H1 (cell line): ENCODE measurements around the gene FLT1. TPM values are rescaled to one million over a fixed set of nuclear protein-coding genes. Genes with fewer than 3 reads are reported as not detected.
A peak's percentile ranks its signal among the peaks of the same experiment; 100 is the strongest.

Source experiments
- CTCF ChIA-PET: fragments of 300-600 bp; sonication (Branson Sonifier 250); formaldehyde crosslinking; loops from one replicate; lab custom pipeline; 2021; ENCODE audit not compliant: partially characterized antibody; lab: Charles Lee
- POLR2A ChIA-PET: fragments of 300-600 bp; sonication (Branson Sonifier 250); formaldehyde crosslinking; loops from one replicate; lab custom pipeline; 2021; ENCODE audit warnings: inconsistent platforms; ENCODE audit not compliant: partially characterized antibody; lab: Charles Lee
- DNase-seq, 2 experiments: peaks; one replicate each; pipeline versions ENCODE4 v3.0.0 to v3.0.0-alpha.2; 2010 to 2022; ENCODE audit warnings: low spot score in 2 of 2, low read depth in 1 of 2, mixed read lengths in 1 of 2
- FAIRE-seq: peaks from 2 replicates; lab custom pipeline; 2011; peaks lifted over from hg19 to GRCh38; lab: Jason Lieb, UNC
- H2AFZ ChIP-seq: 2 replicates; pipeline ENCODE4 v1.8.1; 2012; ENCODE audit warnings: low read length, inconsistent platforms
- H2AK5ac ChIP-seq: 2 replicates; pipeline ENCODE4 v1.6.1; 2013; ENCODE audit warnings: low read depth, low read length
- H2BK120ac ChIP-seq: replicated peaks from 2 replicates; pipeline ENCODE3; 2013; ENCODE audit warnings: low read depth, low read length, inconsistent platforms
- H2BK12ac ChIP-seq: 2 replicates; pipeline ENCODE4 v1.6.1; 2013; ENCODE audit warnings: low read depth, low read length
- H2BK15ac ChIP-seq: 2 replicates; pipeline ENCODE4 v1.6.1; 2013; ENCODE audit warnings: low read length
- H2BK20ac ChIP-seq: 2 replicates; pipeline ENCODE4 v1.6.1; 2013; ENCODE audit warnings: low read length
- H2BK5ac ChIP-seq: 2 replicates; pipeline ENCODE4 v1.6.1; 2013; ENCODE audit warnings: low read depth, low read length
- H3K14ac ChIP-seq: 2 replicates; pipeline ENCODE4 v1.6.1; 2013; ENCODE audit warnings: inconsistent platforms; ENCODE audit not compliant: insufficient read length
- H3K18ac ChIP-seq: 2 replicates; pipeline ENCODE4 v1.6.1; 2013; ENCODE audit warnings: low read length; ENCODE audit errors: extremely low read depth
- H3K23ac ChIP-seq: 2 replicates; pipeline ENCODE4 v1.6.1; 2013; ENCODE audit warnings: inconsistent platforms; ENCODE audit not compliant: insufficient read length
- H3K23me2 ChIP-seq: 2 replicates; pipeline ENCODE4 v1.6.1; 2013; ENCODE audit warnings: low read depth, low read length
- H3K27ac ChIP-seq: 2 replicates; pipeline ENCODE4 v1.6.1; 2011; ENCODE audit warnings: low read depth, low read length, inconsistent platforms
- H3K27me3 ChIP-seq, 4 experiments: replicated peaks in 1 of 4; 1 replicate in 1 of 4; 2 replicates in 3 of 4; pipeline versions ENCODE4 v1.6.1 to v1.8.1; 2011 to 2013; ENCODE audit warnings: low read length in 3 of 4, mild to moderate bottlenecking in 3 of 4, inconsistent platforms in 2 of 4, mixed read lengths in 2 of 4, moderate library complexity in 1 of 4; ENCODE audit not compliant: control insufficient read depth in 3 of 4, insufficient read depth in 3 of 4; ENCODE audit errors: extremely low read depth in 1 of 4
- H3K36me3 ChIP-seq, 4 experiments: 2 replicates each; pipeline versions ENCODE4 v1.6.1 to v1.8.1; 2011 to 2013; ENCODE audit warnings: mild to moderate bottlenecking in 4 of 4, low read length in 3 of 4, moderate library complexity in 2 of 4, control low read depth in 1 of 4, inconsistent platforms in 1 of 4; ENCODE audit not compliant: insufficient read depth in 4 of 4, control insufficient read depth in 2 of 4
- H3K4ac ChIP-seq: replicated peaks from 2 replicates; pipeline ENCODE3; 2013; ENCODE audit warnings: low read length, low read depth, mixed read lengths, inconsistent platforms; ENCODE audit not compliant: insufficient read length
- H3K4me1 ChIP-seq, 4 experiments: replicated peaks in 1 of 4; 1 replicate in 1 of 4; 2 replicates in 3 of 4; pipeline versions ENCODE4 v1.6.1 to v1.8.1; 2011 to 2013; ENCODE audit warnings: low read length in 3 of 4, inconsistent platforms in 2 of 4, mixed read lengths in 1 of 4; ENCODE audit not compliant: insufficient read depth in 4 of 4, control insufficient read depth in 3 of 4
- H3K4me2 ChIP-seq, 2 experiments: 2 replicates each; pipeline versions ENCODE4 v1.6.1 to v1.8.1; 2011 to 2013; ENCODE audit warnings: low read depth in 2 of 2, low read length in 2 of 2, control low read depth in 1 of 2, inconsistent platforms in 1 of 2, mild to moderate bottlenecking in 1 of 2; ENCODE audit not compliant: insufficient read depth in 1 of 2
- H3K4me3 ChIP-seq, 4 experiments: fragments of 200-600, 300-600 bp in 1 of 4; sonication (generic), shearing (Covaris generic), sonication (Bioruptor Twin) in 1 of 4; 2 replicates each; pipeline versions ENCODE4 v1.5.1 to v1.8.1; 2011 to 2016; ENCODE audit warnings: low read length in 4 of 4, low read depth in 3 of 4, control low read depth in 2 of 4, inconsistent platforms in 2 of 4, mild to moderate bottlenecking in 2 of 4, mixed read lengths in 1 of 4, moderate library complexity in 1 of 4; ENCODE audit not compliant: insufficient read depth in 2 of 4; ENCODE audit errors: extremely low read depth in 1 of 4
- H3K56ac ChIP-seq: replicated peaks from 2 replicates; pipeline ENCODE3; 2013; ENCODE audit warnings: low read depth, mild to moderate bottlenecking, mixed read lengths, low read length, inconsistent platforms; ENCODE audit not compliant: insufficient read length
- H3K79me1 ChIP-seq: 2 replicates; pipeline ENCODE4 v1.6.1; 2013; ENCODE audit warnings: low read depth, low read length, control low read depth
- H3K79me2 ChIP-seq, 2 experiments: 2 replicates each; pipeline versions ENCODE4 v1.6.1 to v1.8.1; 2012 to 2013; ENCODE audit warnings: low read length in 2 of 2, mild to moderate bottlenecking in 2 of 2, inconsistent platforms in 1 of 2; ENCODE audit not compliant: insufficient read depth in 2 of 2, control insufficient read depth in 1 of 2
- H3K9ac ChIP-seq, 4 experiments: replicated peaks in 1 of 4; 1 replicate in 1 of 4; 2 replicates in 3 of 4; pipeline versions ENCODE4 v1.6.1 to v1.8.1; 2011 to 2013; ENCODE audit warnings: low read depth in 3 of 4, low read length in 3 of 4, control low read depth in 2 of 4, mild to moderate bottlenecking in 2 of 4, moderate library complexity in 2 of 4, inconsistent platforms in 1 of 4; ENCODE audit errors: extremely low read depth in 1 of 4
- H3K9me3 ChIP-seq, 2 experiments: 2 replicates each; pipeline versions ENCODE4 v1.6.1 to v1.8.1; 2012 to 2013; ENCODE audit warnings: mild to moderate bottlenecking in 2 of 2, moderate library complexity in 2 of 2, control low read depth in 1 of 2, inconsistent platforms in 1 of 2, low read depth in 1 of 2, low read length in 1 of 2, mixed read lengths in 1 of 2; ENCODE audit not compliant: insufficient read depth in 2 of 2
- H4K20me1 ChIP-seq, 2 experiments: replicated peaks in 1 of 2; 2 replicates each; pipeline versions ENCODE3 to v1.8.1; 2011 to 2013; ENCODE audit warnings: inconsistent platforms in 2 of 2, low read length in 2 of 2, mild to moderate bottlenecking in 1 of 2; ENCODE audit not compliant: insufficient read depth in 2 of 2, control insufficient read depth in 1 of 2
- H4K5ac ChIP-seq: 2 replicates; pipeline ENCODE4 v1.6.1; 2013; ENCODE audit warnings: low read length, low read depth, mixed read lengths, inconsistent platforms; ENCODE audit not compliant: insufficient read length
- H4K8ac ChIP-seq: 2 replicates; pipeline ENCODE4 v1.8.0; 2013; ENCODE audit warnings: mild to moderate bottlenecking, moderate library complexity, low read length, inconsistent platforms; ENCODE audit not compliant: insufficient read depth; ENCODE audit errors: extremely low read depth
- H4K91ac ChIP-seq: replicated peaks from 2 replicates; pipeline ENCODE3; 2013; ENCODE audit warnings: low read length, mixed read lengths, inconsistent platforms; ENCODE audit not compliant: insufficient read length
- JUND ChIP-seq: IDR thresholded peaks from 2 replicates; pipeline ENCODE4 v1.6.1; 2011; ENCODE audit warnings: mild to moderate bottlenecking, improper control_type of control experiment, low read length
- POU5F1 ChIP-seq: IDR thresholded peaks from 2 replicates; pipeline ENCODE4 v1.6.1; 2011; ENCODE audit warnings: low read depth, mild to moderate bottlenecking, low read length, moderate library complexity
- RXRA ChIP-seq: IDR thresholded peaks from 2 replicates; pipeline ENCODE4 v1.6.1; 2011; ENCODE audit warnings: low read depth, mild to moderate bottlenecking, low read length, moderate library complexity; ENCODE audit not compliant: insufficient read depth
- SIN3A ChIP-seq, 2 experiments: IDR thresholded peaks in 1 of 2; conservative IDR thresholded peaks in 1 of 2; 2 replicates each; pipeline ENCODE4 v1.6.1; 2011 to 2012; ENCODE audit warnings: low read length in 2 of 2, improper control_type of control experiment in 1 of 2, low read depth in 1 of 2, mild to moderate bottlenecking in 1 of 2
- WGBS, 2 experiments: shearing (Covaris generic) in 1 of 2; methylation state at CpG; one replicate each; pipeline versions ENCODE4 v1.1.6 to v1.1.7; 2013 to 2015; ENCODE audit warnings: low lambda C conversion rate in 2 of 2, mixed read lengths in 2 of 2, inconsistent platforms in 1 of 2, low coverage in 1 of 2, missing lambda C conversion rate in 1 of 2; ENCODE audit not compliant: insufficient replicate concordance in 2 of 2, insufficient coverage in 1 of 2, insufficient read length in 1 of 2; ENCODE audit errors: extremely low coverage in 1 of 2, missing lambda C conversion rate in 1 of 2; 5-methylcytosine and 5-hydroxymethylcytosine counted together
- polyA plus RNA-seq, 7 experiments: library from polyadenylated mRNA; depleted of rRNA in 3 of 7; stranded (reverse) in 5 of 7; unstranded in 2 of 7; fragments of >200 nt in 5 of 7; fragments of 200-250 nt in 2 of 7; gene quantifications; 1 replicate in 5 of 7; 2 replicates in 1 of 7; 4 replicates in 1 of 7; pipeline versions ENCODE4 v1.2.1 to v1.2.3, GENCODE V29; 2011 to 2013; ENCODE audit warnings: missing spikeins in 2 of 7, mixed read lengths in 2 of 7
- total RNA-seq: library from RNA; stranded (reverse); fragmentation: NEBNext Ultra II Directional; extraction: Animal tissue kit (Norgen Biotek cat#: 25700); gene quantifications from 2 replicates; pipeline ENCODE4 v1.2.1, GENCODE V29; 2021

Gene FLT1
- total and polyA plus RNA-seq, 2 of the 8 experiments (the other 6 are each of a cell fraction or from before 2014, with no cell fraction given): 19.7 to 90.2 TPM

GRCh38 chr13:28408235-28408848 lies 86.6 kb downstream of the FLT1 start:
- CTCF ChIA-PET: interaction anchor here (1.4 kb wide), 1 partner anchor 9 kb away, joined by 5 read pairs; no protein-coding TSS in a partner anchor

More at GRCh38 chr13:28408235-28408848, 86.6 kb downstream of the FLT1 start:
- Histone ChIP-seq H3K18ac (no peak overlapping the region), H4K5ac (no peak overlapping the region), H3K9ac (no peak overlapping the region), H2BK15ac (no peak overlapping the region), H3K27me3 (no peaks in the 10 kb centered on the region), H3K56ac (no peak overlapping the region), H4K8ac (no peak overlapping the region), H2AK5ac (no peak overlapping the region), H2AFZ (no peak overlapping the region), H4K20me1 (no peaks in the 10 kb centered on the region), H3K36me3 (peaks cover 9 to 26% (median 19%) of the 10 kb centered on the region in 4 experiments), H4K91ac (no peak overlapping the region), H3K4me3 (no peak overlapping the region), H3K23ac (no peak overlapping the region), H3K4me1 (peaks cover 0 to 11% (median 8%) of the 10 kb centered on the region in 4 experiments; a peak in 6 of 7 replicates), H2BK12ac (no peak overlapping the region), H2BK120ac (no peak overlapping the region), H3K79me1 (no peaks in the 10 kb centered on the region; the same call in 1 of the 2 replicates), H3K9me3 (no peaks in the 10 kb centered on the region), H3K4me2 (no peak overlapping the region), H3K4ac (no peak overlapping the region), H3K79me2 (0 out of 4 replicates have a peak, but pooled peaks cover 0 to 10% of the 10 kb centered on the region in 2 experiments), H3K27ac (no peak overlapping the region), H3K14ac (no peak overlapping the region), H3K23me2 (no peaks in the 10 kb centered on the region), H2BK5ac (no peak overlapping the region), H2BK20ac (no peak overlapping the region)
- TF ChIP-seq JUND (no peak), POU5F1 (no peak), RXRA (0 out of 2 replicates have a peak, but pooled peaks have one; percentile 74), SIN3A (conservative IDR thresholded peaks at IDR 0.05 in 1 of 2, IDR thresholded peaks at IDR 0.05 in 1 of 2; ENCODE audit: low read depth in 1 of 2, low read length in 2 of 2) (no peak)
- 94% methylated on average over 8 of the region's 8 CpGs; no CpG with 5 or more reads in 1 of the 2 experiments for WGBS, 2 experiments
- DNase-seq: no peak
- POLR2A ChIA-PET: interaction anchor here (0.8 to 2.1 kb wide), 3 partner anchors 12 to 21 kb away, joined by 3 to 8 read pairs (median 3); no protein-coding TSS in a partner anchor
- FAIRE-seq: no peak
